K562 (cell line): ENCODE data around the gene FTL. TPM values are rescaled to one million over a fixed set of nuclear protein-coding genes. Genes with fewer than 3 reads are reported as not detected.

Experiments
- ATAC-seq: fragments of 200-7000 bp; cut with Tn5 transposase; 3 replicates; pipeline ENCODE4 v1.9.1; 2020; ENCODE audit warnings: moderate library complexity
- BruUV-seq: library from RNA; stranded (reverse); fragments of 400-500 nt; replicated peaks from 2 replicates; lab custom pipeline; 2021; lab: Mats Ljungman, UMichigan
- CTCF ChIA-PET: fragments of 300-600 bp; formaldehyde crosslinking; extraction: SDS; loops from one replicate; lab custom pipeline; 2021; ENCODE audit warnings: low intra/inter-chr PET ratio; lab: Yijun Ruan, JAX
- POLR2A ChIA-PET: fragments of 300-600, 350-650 bp; sonication (Branson Sonifier 250); formaldehyde crosslinking; extraction: SDS; loops from one replicate; lab custom pipeline; 2021; ENCODE audit warnings: antibody characterized with exemption, inconsistent platforms; lab: Yijun Ruan, JAX
- DNase-seq, 4 experiments: peaks; one replicate each; pipeline versions ENCODE4 v3.0.0 to v3.0.0-alpha.2; 2011 to 2018; ENCODE audit warnings: low spot score in 3 of 4, mixed read lengths in 3 of 4; ENCODE audit errors: extremely low read depth in 1 of 4
- FAIRE-seq: peaks from 2 replicates; lab custom pipeline; 2011; peaks lifted over from hg19 to GRCh38; lab: Jason Lieb, UNC
- H2AFZ ChIP-seq: 2 replicates; pipeline ENCODE4 v1.6.0; 2011; ENCODE audit warnings: low read depth, low read length, control low read depth, inconsistent platforms
- H3K27ac ChIP-seq: fragments of 200-600 bp; 3 replicates; pipeline ENCODE4 v1.8.0; 2011; ENCODE audit warnings: low read depth, mild to moderate bottlenecking, control low read depth, inconsistent platforms, low read length, moderate library complexity, mixed read lengths; ENCODE audit errors: extremely low read depth
- H3K27me3 ChIP-seq, 2 experiments: fragments of 300-600 bp in 1 of 2; 2 replicates in 1 of 2; 3 replicates in 1 of 2; pipeline versions ENCODE4 v1.6.0 to v1.8.0; 2011; ENCODE audit warnings: inconsistent platforms in 2 of 2, low read length in 2 of 2, mild to moderate bottlenecking in 1 of 2, mixed read lengths in 1 of 2, moderate library complexity in 1 of 2; ENCODE audit not compliant: control insufficient read depth in 2 of 2, insufficient read depth in 2 of 2
- H3K36me3 ChIP-seq: fragments of 300-600 bp; 3 replicates; pipeline ENCODE4 v1.8.0; 2011; ENCODE audit warnings: mild to moderate bottlenecking, low read length, inconsistent platforms; ENCODE audit not compliant: control insufficient read depth, insufficient read depth
- H3K4me1 ChIP-seq, 2 experiments: fragments of 200-600 bp in 1 of 2; replicated peaks in 1 of 2; 2 replicates in 1 of 2; 3 replicates in 1 of 2; pipeline versions ENCODE4 v1.5.1 to v1.8.0; 2011; ENCODE audit warnings: inconsistent platforms in 2 of 2, low read length in 2 of 2, mild to moderate bottlenecking in 1 of 2, mixed read lengths in 1 of 2, moderate library complexity in 1 of 2; ENCODE audit not compliant: control insufficient read depth in 2 of 2, insufficient read depth in 2 of 2
- H3K4me2 ChIP-seq: 2 replicates; pipeline ENCODE4 v1.6.1; 2011; ENCODE audit warnings: low read length, control low read depth, inconsistent platforms, mixed read lengths; ENCODE audit not compliant: insufficient read depth
- H3K4me3 ChIP-seq: fragments of 200-600 bp; sonication (generic), shearing (Covaris generic); 2 replicates; pipeline ENCODE4 v1.5.1; 2016; ENCODE audit warnings: control low read depth, inconsistent platforms
- H3K79me2 ChIP-seq: fragments of 200-600 bp; 3 replicates; pipeline ENCODE4 v1.8.0; 2011; ENCODE audit warnings: low read length, inconsistent platforms; ENCODE audit not compliant: control insufficient read depth, insufficient read depth
- H3K9ac ChIP-seq, 2 experiments: 2 replicates each; pipeline versions ENCODE4 v1.6.0 to v1.6.1; 2011; ENCODE audit warnings: low read depth in 2 of 2, low read length in 2 of 2, control low read depth in 1 of 2, inconsistent platforms in 1 of 2, mild to moderate bottlenecking in 1 of 2, mixed read lengths in 1 of 2; ENCODE audit not compliant: insufficient read depth in 1 of 2
- H3K9me1 ChIP-seq: one replicate; pipeline ENCODE4 v1.6.0; 2011; ENCODE audit warnings: inconsistent platforms, mild to moderate bottlenecking, low read length, moderate library complexity; ENCODE audit not compliant: control insufficient read depth, insufficient read depth
- H3K9me3 ChIP-seq: replicated peaks from 2 replicates; pipeline ENCODE4 v1.5.1; 2011; ENCODE audit warnings: low read depth, low read length, inconsistent platforms; ENCODE audit not compliant: control insufficient read depth, insufficient read depth
- H4K20me1 ChIP-seq: replicated peaks from 2 replicates; pipeline ENCODE4 v1.6.1; 2011; ENCODE audit warnings: low read length, inconsistent platforms, mixed read lengths; ENCODE audit not compliant: control insufficient read depth, insufficient read depth
- ARID3A ChIP-seq: IDR thresholded peaks from 2 replicates; pipeline ENCODE4 v1.6.1; 2012; ENCODE audit warnings: low read depth, low read length, improper control_type of control experiment, borderline replicate concordance
- CREM ChIP-seq: IDR thresholded peaks from 2 replicates; pipeline ENCODE4 v1.6.1; 2014; ENCODE audit warnings: antibody characterized with exemption, low read depth
- ETV5 ChIP-seq: sonication (generic); formaldehyde crosslinking; IDR thresholded peaks from 2 replicates; pipeline ENCODE4 v1.4.0; 2020; ENCODE audit warnings: low read depth, mild to moderate bottlenecking, missing genetic modification reagents
- EZH2 ChIP-seq: IDR thresholded peaks from 2 replicates; pipeline ENCODE4 v1.6.1; 2012; ENCODE audit warnings: low read depth, mild to moderate bottlenecking, inconsistent platforms, low read length, borderline replicate concordance
- HES1 ChIP-seq: fragments of 450-650 bp; IDR thresholded peaks from 2 replicates; pipeline ENCODE4 v1.6.1; 2016; ENCODE audit warnings: low read depth, mild to moderate bottlenecking, moderate library complexity
- RCOR1 ChIP-seq, 2 experiments: IDR thresholded peaks; 2 replicates each; pipeline ENCODE4 v1.6.1; 2012; ENCODE audit warnings: low read depth in 2 of 2, low read length in 2 of 2, borderline replicate concordance in 1 of 2, improper control_type of control experiment in 1 of 2
- SFPQ ChIP-seq: fragments of 200-400 bp; formaldehyde crosslinking; IDR thresholded peaks from 2 replicates; pipeline ENCODE4 v1.6.1; 2017; ENCODE audit warnings: mild to moderate bottlenecking, low read depth, low read length, moderate library complexity
- SMARCA5 ChIP-seq: fragments of 450-650 bp; IDR thresholded peaks from 2 replicates; pipeline ENCODE4 v1.6.1; 2016
- SP1 ChIP-seq: sonication (generic); formaldehyde crosslinking; IDR thresholded peaks from 2 replicates; pipeline ENCODE4 v1.8.1; 2022; ENCODE audit warnings: mild to moderate bottlenecking, missing genetic modification reagents
- SPI1 ChIP-seq: IDR thresholded peaks from 2 replicates; pipeline ENCODE4 v1.6.1; 2011; ENCODE audit warnings: low read depth, low read length, control low read depth, borderline replicate concordance
- TEAD1 ChIP-seq, 2 experiments: fragments of 450-650 bp in 1 of 2; sonication (generic) in 1 of 2; formaldehyde crosslinking; IDR thresholded peaks; 2 replicates each; pipeline versions ENCODE4 v1.4.0 to v1.8.0; 2020 to 2022; ENCODE audit warnings: mild to moderate bottlenecking in 2 of 2, missing genetic modification reagents in 1 of 2
- ZBTB1 ChIP-seq: sonication (generic); formaldehyde crosslinking; IDR thresholded peaks from 2 replicates; pipeline ENCODE4 v1.8.1; 2023; ENCODE audit warnings: missing genetic modification reagents, low read depth, mild to moderate bottlenecking, borderline replicate concordance
- ZFP30 ChIP-seq: fragments of 250-450 bp; sonication (Bioruptor Pico); IDR thresholded peaks from 2 replicates; pipeline ENCODE4 v1.8.0; 2022; ENCODE audit warnings: moderate library complexity, mild to moderate bottlenecking, inconsistent platforms, borderline replicate concordance
- ZKSCAN3 ChIP-seq: fragments of 250-450 bp; sonication (Bioruptor Pico); IDR thresholded peaks from 2 replicates; pipeline ENCODE4 v1.4.0; 2020
- ZNF24 ChIP-seq: fragments of 450-650 bp; IDR thresholded peaks from 2 replicates; pipeline ENCODE4 v1.6.1; 2016
- ZNF316 ChIP-seq: fragments of 450-650 bp; IDR thresholded peaks from 2 replicates; pipeline ENCODE4 v1.6.1; 2016
- WGBS: fragments of 100-300 bp; shearing (Covaris generic); methylation state at CpG from one replicate; pipeline ENCODE4 v1.1.6; 2016; ENCODE audit warnings: low coverage, mixed read lengths; ENCODE audit not compliant: insufficient coverage; ENCODE audit errors: missing lambda C conversion rate; 5-methylcytosine and 5-hydroxymethylcytosine counted together
- in situ Hi-C: fragments of 300-500 bp; cut with MboI; formaldehyde crosslinking; loops from 4 replicates; pipeline ENCODE4 v1.15.0; 2018; ENCODE audit warnings: inconsistent platforms, mixed read lengths
- intact Hi-C: fragments of 100-400 bp; cut with micrococcal nuclease; formaldehyde crosslinking; loops from 2 replicates; pipeline ENCODE4 v1.14.2; 2022
- polyA plus RNA-seq, 8 experiments: library from polyadenylated mRNA; depleted of rRNA in 4 of 8; stranded (reverse) in 5 of 8; unstranded in 3 of 8; fragments of >200 nt; fragmentation: Nextera tagmentation in 2 of 8; fragmentation: Illumina TruSeq in 1 of 8; extraction: Ambion mirVana in 2 of 8; extraction: Trizol in 1 of 8; gene quantifications; 2 replicates each; pipeline versions ENCODE4 v1.2.1 to v1.2.3, GENCODE V29; 2011 to 2014; ENCODE audit warnings: inconsistent platforms in 1 of 8, missing spikeins in 1 of 8
- total RNA-seq, 7 experiments: library from RNA; depleted of rRNA in 6 of 7; stranded (reverse); fragments of >200 nt in 6 of 7; fragmentation: Illumina TruSeq in 2 of 7; extraction: Trizol in 2 of 7; gene quantifications; 2 replicates each; pipeline versions ENCODE4 v1.2.1 to v1.2.3, GENCODE V29; 2011 to 2021; ENCODE audit warnings: low replicate concordance in 1 of 7

Gene FTL
- total and polyA plus RNA-seq, 9 of the 15 experiments (the other 6 are each of a cell fraction or from before 2014, with no cell fraction given), result 1,231 to 27,415 (median 3,965) TPM

- Histone ChIP-seq H3K36me3 (peaks cover 75% of the 10 kb centered on the region), H4K20me1 (0 out of 2 replicates have a peak, but pooled peaks cover 5% of the 10 kb centered on the region), H3K4me3 (no peak overlapping the region), H3K9me1 (no peaks in the 10 kb centered on the region), H3K27me3 (no peaks in the 10 kb centered on the region), H3K9ac (no peak overlapping the region), H3K79me2 (peaks cover 50% of the 10 kb centered on the region), H2AFZ (no peak overlapping the region), H3K4me1 (peaks cover 0 to 8% of the 10 kb centered on the region in 2 experiments; a peak in 4 of 5 replicates), H3K27ac (no peak overlapping the region), H3K4me2 (no peak overlapping the region), H3K9me3 (no peaks in the 10 kb centered on the region)
- in situ Hi-C loops (no loop called here), intact Hi-C loops (loop anchor here (2.0 to 10.0 kb wide), 3 partner anchors 75 to 225 kb away; partner anchors contain the start of genes HRC and TRPM4)
- ChIA-PET POLR2A (interaction anchor here (0.5 to 1.2 kb wide), 6 partner anchors 10 to 211 kb away, joined by 3 to 6 read pairs (median 3); partner anchors contain the start of gene NUCB1), CTCF (interaction anchor here (1.0 to 1.3 kb wide), 2 partner anchors 145 to 227 kb away, joined by 3 read pairs; no protein-coding TSS in a partner anchor)
- no TSS peak for BruUV-seq
- WGBS, result 68% methylated on average over 16 of the region's 16 CpGs
- FAIRE-seq (peak; percentile 80), ATAC-seq (peak; percentile 87), DNase-seq (peak; percentile 40 to 74 (median 58))
- no peak for TF ChIP-seq ZFP30 (CRISPR knock-in tag)
- peak; percentile 97 for TF ChIP-seq ZNF24
- no peak for TF ChIP-seq ZKSCAN3 (CRISPR knock-in tag)
- TF ChIP-seq SFPQ, result no peak
- 0 out of 2 replicates have a peak, but pooled peaks have one; percentile 12 for TF ChIP-seq CREM
- 0 out of 4 replicates have a peak, but pooled peaks of 1 of the 2 experiments have one; percentile 41 for TF ChIP-seq TEAD1 (CRISPR knock-in tag; IDR thresholded peaks at IDR 0.05)
- TF ChIP-seq SMARCA5, result 0 out of 2 replicates have a peak, but pooled peaks have one; percentile 20
- no peak for TF ChIP-seq HES1
- TF ChIP-seq RCOR1 (IDR thresholded peaks at IDR 0.05; ENCODE audit: borderline replicate concordance in 1 of 2, low read depth in 2 of 2, low read length in 2 of 2), result peak; percentile 46 to 71; a peak in 2 of 4 replicates
- TF ChIP-seq EZH2, result no peak
- TF ChIP-seq ETV5 (CRISPR knock-in tag), result 0 out of 2 replicates have a peak, but pooled peaks have one; percentile 58
- peak; percentile 49; the same call in 1 of the 2 replicates for TF ChIP-seq SPI1
- peak; percentile 41; the same call in 1 of the 2 replicates for TF ChIP-seq SP1
- no peak for TF ChIP-seq ARID3A
- no peak for TF ChIP-seq ZBTB1 (CRISPR knock-in tag)
- no peak for TF ChIP-seq ZNF316
Observed at GRCh38 chr19:48999481-49000325, 34.6 kb downstream of the FTL start.
